Activated T-cell treated with anti-CD3 and anti-CD28 coated beads, Interleukin-2, amount 50 U/mL, for 4 hours (primary cell): ENCODE measurements around the gene NAPG. TPM values are rescaled to one million over a fixed set of nuclear protein-coding genes. Genes with fewer than 3 reads are reported as not detected.
"Not testable (repeated sequence)": the region's sequence is repeated elsewhere in the genome, so short reads cannot be mapped to it uniquely, and the experiment has no call there.

Experiments
- ATAC-seq, 2 donors: fragments of 200-7000 bp; cut with Tn5 transposase; one replicate each; pipeline ENCODE4 v1.10.0; 2021
- DNase-seq: peaks from one replicate; pipeline ENCODE4 v3.0.0-alpha.2; 2020
- H3K27me3 Mint-ChIP-seq: one replicate; pipeline ENCODE4 v1.8.0; 2021; ENCODE audit warnings: low read depth, mixed read lengths
- H3K36me3 Mint-ChIP-seq: one replicate; pipeline ENCODE4 v1.8.0; 2022; ENCODE audit warnings: mixed read lengths; ENCODE audit not compliant: insufficient read depth
- H3K4me1 Mint-ChIP-seq: one replicate; pipeline ENCODE4 v1.8.0; 2021; ENCODE audit warnings: low read depth, mixed read lengths
- H3K4me3 Mint-ChIP-seq: one replicate; pipeline ENCODE4 v1.8.0; 2021; ENCODE audit warnings: mild to moderate bottlenecking, moderate library complexity, mixed read lengths
- H3K9me3 Mint-ChIP-seq: one replicate; pipeline ENCODE4 v1.8.0; 2021; ENCODE audit warnings: mixed read lengths
- total RNA-seq, 3 donors: library from RNA; stranded (reverse); gene quantifications; one replicate each; pipeline ENCODE4 v1.2.1, GENCODE V29; 2021

The NAPG gene
- total RNA-seq, 3 donors from 2014 or later = 28.8 to 29.6 (median 28.9) TPM

- DNase-seq (no peak), ATAC-seq (no peak)
- Mint-ChIP-seq H3K4me1 (no peaks in the 10 kb centered on the region), H3K4me3 (no peak overlapping the region), H3K36me3 (peaks cover 45% of the 10 kb centered on the region), H3K9me3 (no peaks in the 10 kb centered on the region), H3K27me3 (no peaks in the 10 kb centered on the region)
Observed at GRCh38 chr18:10546557-10547300, 20.9 kb downstream of the NAPG start.

DNA sequence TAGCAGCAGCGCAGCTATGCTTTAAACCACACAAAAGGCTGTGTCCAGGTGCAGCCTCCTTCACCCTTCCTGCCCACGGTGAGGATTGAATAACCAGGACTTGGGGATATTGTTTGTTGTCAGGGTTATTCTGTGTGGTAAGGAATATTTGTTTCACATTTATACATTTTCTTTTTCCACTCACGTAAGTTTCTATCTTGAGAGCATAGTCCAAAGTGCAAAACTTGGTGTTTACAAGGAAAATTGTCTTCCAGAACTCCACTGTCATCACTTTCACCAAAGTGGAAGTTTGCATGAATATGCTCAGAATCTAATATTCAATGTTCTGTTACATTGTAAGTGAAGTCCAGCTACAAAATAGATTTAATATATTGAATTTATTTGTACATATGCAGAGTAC lies 26.4 kb downstream of the NAPG start:
- H3K4me1 Mint-ChIP-seq = no peaks in the 10 kb centered on the region
- no peak for ATAC-seq
- peaks cover 42% of the 10 kb centered on the region for H3K36me3 Mint-ChIP-seq
- no peaks in the 10 kb centered on the region for H3K27me3 Mint-ChIP-seq
- H3K4me3 Mint-ChIP-seq = no peak overlapping the region
- no peaks in the 10 kb centered on the region for H3K9me3 Mint-ChIP-seq
- no peak for DNase-seq

GRCh38 chr18:10556251-10556650 lies 30.4 kb downstream of the NAPG start:
- ATAC-seq, H3K27me3 Mint-ChIP-seq, H3K9me3 Mint-ChIP-seq, DNase-seq, H3K4me3 Mint-ChIP-seq, H3K4me1 Mint-ChIP-seq: not testable (repeated sequence)
- peaks cover 27% of the 10 kb centered on the region for H3K36me3 Mint-ChIP-seq

GRCh38 chr18:10557085-10557677 lies 31.4 kb downstream of the NAPG start:
- H3K4me3 Mint-ChIP-seq = no peak overlapping the region
- H3K36me3 Mint-ChIP-seq = peaks cover 23% of the 10 kb centered on the region
- H3K9me3 Mint-ChIP-seq = no peaks in the 10 kb centered on the region
- ATAC-seq (no peak), DNase-seq (no peak)
- no peaks in the 10 kb centered on the region for H3K27me3 Mint-ChIP-seq
- H3K4me1 Mint-ChIP-seq = peaks cover 7% of the 10 kb centered on the region

DNA sequence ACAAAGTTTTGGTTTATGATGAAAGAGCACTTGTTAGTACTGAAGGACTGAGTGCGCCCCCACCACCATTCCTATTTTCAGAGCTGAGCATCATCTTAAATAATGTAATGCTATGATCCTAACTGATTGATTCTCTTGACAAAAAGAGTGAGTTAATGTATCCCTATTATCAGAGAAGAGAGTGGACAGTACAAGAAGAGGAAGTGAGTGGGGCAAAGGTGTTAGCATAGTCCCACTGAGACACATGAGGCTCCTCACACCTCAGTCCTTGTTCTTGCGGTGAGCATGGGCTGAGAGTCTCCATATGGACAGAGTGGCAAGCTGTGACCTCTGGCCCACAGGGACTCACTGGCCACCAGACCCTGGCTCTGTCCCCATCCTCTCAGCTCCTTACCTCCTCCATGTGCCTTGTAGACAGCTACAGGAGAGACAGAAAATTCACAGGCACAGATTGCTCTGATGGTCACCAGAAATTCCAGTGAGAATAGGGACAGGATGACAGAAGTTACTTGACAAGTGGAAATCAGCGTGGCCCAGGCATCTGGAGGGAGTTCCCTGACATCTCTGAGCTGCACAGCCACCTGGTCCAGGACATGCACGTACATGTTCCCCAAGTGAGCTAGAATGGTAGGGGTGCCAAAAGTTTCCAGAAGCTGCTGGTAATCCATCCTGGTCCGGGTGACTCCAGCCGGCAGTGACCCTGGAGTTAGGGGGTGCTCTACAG lies 32.6 kb downstream of the NAPG start:
- Mint-ChIP-seq H3K9me3 (no peaks in the 10 kb centered on the region), H3K36me3 (peaks cover 18% of the 10 kb centered on the region), H3K4me3 (no peak overlapping the region), H3K4me1 (peaks cover 7% of the 10 kb centered on the region), H3K27me3 (no peaks in the 10 kb centered on the region)
- no peak for ATAC-seq
- no peak for DNase-seq

- Mint-ChIP-seq H3K9me3 (no peaks in the 10 kb centered on the region), H3K4me1 (peaks cover 7% of the 10 kb centered on the region), H3K4me3 (no peak overlapping the region), H3K27me3 (no peaks in the 10 kb centered on the region), H3K36me3 (peaks cover 16% of the 10 kb centered on the region)
- DNase-seq (no peak), ATAC-seq (no peak)
Observed at GRCh38 chr18:10558967-10559298, 33.1 kb downstream of the NAPG start.

DNA sequence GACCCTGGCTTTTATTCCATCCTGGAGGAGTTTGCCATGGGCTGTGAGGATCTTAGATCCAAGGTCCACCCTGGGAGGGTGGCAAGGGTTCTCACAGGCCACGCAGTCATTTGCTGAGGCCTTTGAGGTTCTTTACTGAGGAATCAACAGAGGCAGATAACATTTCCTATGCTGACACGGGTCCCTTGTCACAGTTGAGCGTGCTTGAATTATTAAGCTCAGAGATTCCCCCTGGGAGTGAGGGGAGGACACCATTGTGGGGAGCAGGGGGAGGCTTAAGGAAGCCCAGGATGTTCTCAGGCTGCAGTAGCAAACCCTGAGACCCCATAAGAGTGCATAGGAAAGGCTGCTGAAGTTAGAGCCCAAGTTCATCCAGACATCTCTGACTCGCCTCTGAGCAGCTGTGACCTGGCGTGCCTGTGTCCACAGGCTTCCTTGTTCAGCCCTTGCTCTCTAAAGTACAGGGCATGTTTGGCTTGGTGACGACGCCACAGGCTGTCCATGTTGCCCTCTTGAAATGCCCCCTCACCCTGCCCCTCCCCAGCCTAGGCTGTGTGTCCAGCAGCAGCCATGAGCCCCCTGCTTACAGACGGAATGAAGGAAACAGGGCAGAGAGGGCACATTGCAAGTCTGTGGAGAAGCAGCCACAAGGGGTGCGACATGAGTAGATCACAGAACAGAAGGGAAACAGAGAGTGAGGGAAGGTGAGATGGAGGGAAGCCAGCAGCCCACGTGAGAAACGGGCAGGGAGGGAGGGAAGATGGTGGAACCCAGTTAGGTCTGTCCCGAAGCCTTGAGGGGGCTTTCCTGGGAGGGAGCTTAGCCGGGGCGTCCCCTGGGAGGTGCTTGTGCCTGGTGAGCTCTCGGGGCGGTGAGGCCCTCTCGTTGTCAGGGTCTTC lies 34.0 kb downstream of the NAPG start:
- Mint-ChIP-seq H3K4me1 (peaks cover 7% of the 10 kb centered on the region), H3K4me3 (peak overlapping the region; percentile 56), H3K9me3 (no peaks in the 10 kb centered on the region), H3K36me3 (peaks cover 13% of the 10 kb centered on the region), H3K27me3 (no peaks in the 10 kb centered on the region)
- ATAC-seq = peak; percentile 54 to 69
- DNase-seq = no peak

DNA sequence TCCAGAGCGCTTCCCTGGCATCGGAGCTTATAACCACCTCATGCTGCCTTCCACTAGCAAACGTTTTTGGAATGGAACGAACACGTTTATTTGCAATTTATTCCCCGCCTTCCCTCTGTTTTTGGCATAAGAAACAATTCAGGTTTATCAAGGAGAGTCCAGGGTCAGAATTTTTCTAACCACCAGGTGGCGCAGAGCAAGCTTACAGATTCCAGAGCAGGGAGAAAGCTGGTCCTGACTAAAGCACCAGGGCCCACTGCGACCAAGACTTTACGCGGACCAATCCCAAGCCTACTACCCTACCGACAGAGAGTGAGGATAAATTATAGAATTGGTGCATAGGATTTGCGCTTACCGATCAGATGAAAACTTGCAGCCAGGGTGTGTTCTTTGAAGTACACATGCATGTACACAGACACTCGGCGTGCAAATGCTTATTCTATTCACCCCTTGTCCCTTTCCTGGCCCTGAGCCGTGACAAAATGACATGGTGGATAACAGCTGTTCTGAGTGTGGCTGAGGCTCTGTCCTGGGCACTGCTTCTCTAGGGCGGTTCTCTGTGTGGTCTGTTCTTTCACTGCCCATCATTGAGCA lies 34.7 kb downstream of the NAPG start:
- no peaks in the 10 kb centered on the region for H3K27me3 Mint-ChIP-seq
- no peak overlapping the region for H3K4me3 Mint-ChIP-seq

GRCh38 chr18:10562773-10563160 lies 36.9 kb downstream of the NAPG start:
- Mint-ChIP-seq H3K4me3 (no peak overlapping the region), H3K27me3 (no peaks in the 10 kb centered on the region), H3K4me1 (peaks cover 7% of the 10 kb centered on the region), H3K9me3 (no peaks in the 10 kb centered on the region), H3K36me3 (no peaks in the 10 kb centered on the region)
- ATAC-seq (no peak), DNase-seq (no peak)

More for the DNA sequence above, 34.7 kb downstream of the NAPG start:
- Mint-ChIP-seq H3K9me3 (no peaks in the 10 kb centered on the region), H3K4me1 (peaks cover 7% of the 10 kb centered on the region), H3K36me3 (peaks cover 9% of the 10 kb centered on the region)
- ATAC-seq (peak; percentile 60 to 69), DNase-seq (peak; percentile 40)

DNA sequence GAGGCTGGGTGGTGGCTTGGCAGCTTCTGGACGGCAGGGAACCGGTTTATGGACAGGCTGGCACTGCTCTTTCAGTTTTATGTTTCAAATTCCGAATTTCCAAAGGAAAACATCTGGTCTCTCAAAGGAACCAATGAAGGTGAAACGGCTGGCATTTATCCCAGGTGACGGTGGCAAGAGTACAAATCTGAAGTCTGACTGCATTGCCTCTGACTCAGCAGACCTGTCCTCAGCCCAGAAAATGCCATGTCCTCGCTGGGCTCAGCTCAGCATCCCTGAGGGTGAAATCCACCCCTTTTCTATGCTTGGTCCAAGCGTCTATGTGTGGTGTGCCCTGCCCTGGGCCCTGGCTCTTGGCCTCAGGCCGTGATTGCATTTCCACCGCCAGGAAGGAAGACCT lies 38.1 kb downstream of the NAPG start:
- Mint-ChIP-seq H3K36me3 (no peaks in the 10 kb centered on the region), H3K9me3 (no peaks in the 10 kb centered on the region), H3K4me1 (peaks cover 7% of the 10 kb centered on the region), H3K4me3 (no peak overlapping the region), H3K27me3 (no peaks in the 10 kb centered on the region)
- no peak for ATAC-seq
- no peak for DNase-seq

GRCh38 chr18:10564975-10565773 lies 39.3 kb downstream of the NAPG start:
- DNase-seq (no peak), ATAC-seq (no peak)
- peaks cover 2% of the 10 kb centered on the region for H3K36me3 Mint-ChIP-seq
- peaks cover 4% of the 10 kb centered on the region for H3K4me1 Mint-ChIP-seq
- H3K4me3 Mint-ChIP-seq = no peak overlapping the region
- peaks cover 3% of the 10 kb centered on the region for H3K9me3 Mint-ChIP-seq
- H3K27me3 Mint-ChIP-seq = no peaks in the 10 kb centered on the region

GRCh38 chr18:10565835-10566234 lies 40.0 kb downstream of the NAPG start:
- DNase-seq (no peak), ATAC-seq (no peak)
- Mint-ChIP-seq H3K4me3 (no peak overlapping the region), H3K4me1 (no peaks in the 10 kb centered on the region), H3K9me3 (peaks cover 3% of the 10 kb centered on the region), H3K27me3 (no peaks in the 10 kb centered on the region), H3K36me3 (peaks cover 2% of the 10 kb centered on the region)

DNA sequence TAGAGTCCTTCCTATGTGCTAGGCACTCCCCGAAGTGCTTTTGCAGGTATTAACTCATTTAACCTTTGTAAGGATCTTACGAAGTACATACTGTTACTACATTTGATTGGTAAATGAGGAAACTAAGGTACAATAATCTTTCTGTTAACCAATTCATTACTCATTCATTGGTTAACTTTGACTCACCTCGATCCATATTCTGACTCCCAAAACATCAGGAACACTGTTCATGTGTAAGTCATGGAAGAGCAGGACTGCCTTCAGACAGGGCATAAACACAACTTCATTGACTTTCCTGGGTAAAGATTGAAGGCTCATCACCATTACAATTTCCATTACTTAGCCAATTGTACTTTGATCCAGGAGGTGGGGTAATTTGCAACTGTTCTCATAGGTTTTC lies 40.6 kb downstream of the NAPG start:
- Mint-ChIP-seq H3K27me3 (no peaks in the 10 kb centered on the region), H3K9me3 (peaks cover 3% of the 10 kb centered on the region), H3K36me3 (peaks cover 2% of the 10 kb centered on the region), H3K4me3 (no peak overlapping the region), H3K4me1 (no peaks in the 10 kb centered on the region)
- DNase-seq (no peak), ATAC-seq (no peak)
